ENCODE data around the gene SLC2A3. TPM values are rescaled to one million over a fixed set of nuclear protein-coding genes. Genes with fewer than 3 reads are reported as not detected.
"Not testable (repeated sequence)": the region's sequence is repeated elsewhere in the genome, so short reads cannot be mapped to it uniquely, and the experiment has no call there.

The SLC2A3 gene
- total and polyA plus RNA-seq, 4 donors = 2.1 to 20.6 (median 7.0) TPM

DNA sequence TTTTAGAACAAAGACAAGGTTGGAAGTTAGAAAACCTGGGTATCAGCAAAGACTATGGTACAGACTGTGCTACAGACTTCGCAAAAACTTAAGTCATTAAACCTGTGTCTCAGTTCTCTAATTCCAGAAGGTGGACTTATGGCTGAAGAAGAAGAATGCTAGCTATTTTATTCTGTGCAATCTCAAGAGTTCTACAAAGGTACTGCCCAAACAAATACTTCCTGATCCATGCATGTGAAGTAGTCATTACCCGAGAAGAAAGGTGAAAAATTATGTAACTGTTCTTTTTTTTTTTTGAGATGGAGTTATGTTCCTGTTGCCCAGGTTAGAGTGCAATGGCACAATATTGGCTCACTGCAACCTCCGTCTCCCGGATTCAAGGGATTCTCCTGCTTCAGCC lies 45.5 kb upstream of the SLC2A3 start:
- Histone ChIP-seq H3K9ac (ENCODE audit: low read depth in 1 of 2, low read length in 2 of 2) (no peak overlapping the region), H3K4me1 (ENCODE audit: control insufficient read depth in 4 of 4, insufficient read depth in 4 of 4, low read length in 3 of 4) (no peaks in the 10 kb centered on the region), H3K36me3 (ENCODE audit: control insufficient read depth in 4 of 4, insufficient read depth in 3 of 4, low read depth in 1 of 4, low read length in 3 of 4) (no peaks in the 10 kb centered on the region), H3K27ac (ENCODE audit: low read depth in 1 of 2, low read length in 2 of 2) (no peak overlapping the region), H3K4me3 (ENCODE audit: low read depth in 1 of 3, low read length in 3 of 3) (no peak overlapping the region), H3K9me3 (ENCODE audit: control insufficient read depth in 4 of 4, low read length in 3 of 4) (no peaks in the 10 kb centered on the region), H3K27me3 (ENCODE audit: control insufficient read depth in 4 of 4, insufficient read depth in 4 of 4, low read length in 3 of 4) (no peaks in the 10 kb centered on the region)
- TF ChIP-seq NR2F2 (IDR thresholded peaks at IDR 0.05) = no peak
- TF ChIP-seq TAF1 (conservative IDR thresholded peaks at IDR 0.05) = no peak
- no peak for TF ChIP-seq SP1 (IDR thresholded peaks at IDR 0.05)
- TF ChIP-seq HNF4G (IDR thresholded peaks at IDR 0.05) = no peak
- no peak for TF ChIP-seq RXRA (IDR thresholded peaks at IDR 0.05)
- TF ChIP-seq, protein P1, sequence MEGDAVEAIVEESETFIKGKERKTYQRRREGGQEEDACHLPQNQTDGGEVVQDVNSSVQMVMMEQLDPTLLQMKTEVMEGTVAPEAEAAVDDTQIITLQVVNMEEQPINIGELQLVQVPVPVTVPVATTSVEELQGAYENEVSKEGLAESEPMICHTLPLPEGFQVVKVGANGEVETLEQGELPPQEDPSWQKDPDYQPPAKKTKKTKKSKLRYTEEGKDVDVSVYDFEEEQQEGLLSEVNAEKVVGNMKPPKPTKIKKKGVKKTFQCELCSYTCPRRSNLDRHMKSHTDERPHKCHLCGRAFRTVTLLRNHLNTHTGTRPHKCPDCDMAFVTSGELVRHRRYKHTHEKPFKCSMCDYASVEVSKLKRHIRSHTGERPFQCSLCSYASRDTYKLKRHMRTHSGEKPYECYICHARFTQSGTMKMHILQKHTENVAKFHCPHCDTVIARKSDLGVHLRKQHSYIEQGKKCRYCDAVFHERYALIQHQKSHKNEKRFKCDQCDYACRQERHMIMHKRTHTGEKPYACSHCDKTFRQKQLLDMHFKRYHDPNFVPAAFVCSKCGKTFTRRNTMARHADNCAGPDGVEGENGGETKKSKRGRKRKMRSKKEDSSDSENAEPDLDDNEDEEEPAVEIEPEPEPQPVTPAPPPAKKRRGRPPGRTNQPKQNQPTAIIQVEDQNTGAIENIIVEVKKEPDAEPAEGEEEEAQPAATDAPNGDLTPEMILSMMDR (IDR thresholded peaks at IDR 0.05; ENCODE audit: low read depth, low read length, missing input control) = no peak
- TF ChIP-seq, protein P2, sequence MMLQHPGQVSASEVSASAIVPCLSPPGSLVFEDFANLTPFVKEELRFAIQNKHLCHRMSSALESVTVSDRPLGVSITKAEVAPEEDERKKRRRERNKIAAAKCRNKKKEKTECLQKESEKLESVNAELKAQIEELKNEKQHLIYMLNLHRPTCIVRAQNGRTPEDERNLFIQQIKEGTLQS (IDR thresholded peaks at IDR 0.05) = no peak
- TF ChIP-seq, protein P3, sequence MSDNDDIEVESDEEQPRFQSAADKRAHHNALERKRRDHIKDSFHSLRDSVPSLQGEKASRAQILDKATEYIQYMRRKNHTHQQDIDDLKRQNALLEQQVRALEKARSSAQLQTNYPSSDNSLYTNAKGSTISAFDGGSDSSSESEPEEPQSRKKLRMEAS (IDR thresholded peaks at IDR 0.05) = no peak
- TF ChIP-seq, protein P4, sequence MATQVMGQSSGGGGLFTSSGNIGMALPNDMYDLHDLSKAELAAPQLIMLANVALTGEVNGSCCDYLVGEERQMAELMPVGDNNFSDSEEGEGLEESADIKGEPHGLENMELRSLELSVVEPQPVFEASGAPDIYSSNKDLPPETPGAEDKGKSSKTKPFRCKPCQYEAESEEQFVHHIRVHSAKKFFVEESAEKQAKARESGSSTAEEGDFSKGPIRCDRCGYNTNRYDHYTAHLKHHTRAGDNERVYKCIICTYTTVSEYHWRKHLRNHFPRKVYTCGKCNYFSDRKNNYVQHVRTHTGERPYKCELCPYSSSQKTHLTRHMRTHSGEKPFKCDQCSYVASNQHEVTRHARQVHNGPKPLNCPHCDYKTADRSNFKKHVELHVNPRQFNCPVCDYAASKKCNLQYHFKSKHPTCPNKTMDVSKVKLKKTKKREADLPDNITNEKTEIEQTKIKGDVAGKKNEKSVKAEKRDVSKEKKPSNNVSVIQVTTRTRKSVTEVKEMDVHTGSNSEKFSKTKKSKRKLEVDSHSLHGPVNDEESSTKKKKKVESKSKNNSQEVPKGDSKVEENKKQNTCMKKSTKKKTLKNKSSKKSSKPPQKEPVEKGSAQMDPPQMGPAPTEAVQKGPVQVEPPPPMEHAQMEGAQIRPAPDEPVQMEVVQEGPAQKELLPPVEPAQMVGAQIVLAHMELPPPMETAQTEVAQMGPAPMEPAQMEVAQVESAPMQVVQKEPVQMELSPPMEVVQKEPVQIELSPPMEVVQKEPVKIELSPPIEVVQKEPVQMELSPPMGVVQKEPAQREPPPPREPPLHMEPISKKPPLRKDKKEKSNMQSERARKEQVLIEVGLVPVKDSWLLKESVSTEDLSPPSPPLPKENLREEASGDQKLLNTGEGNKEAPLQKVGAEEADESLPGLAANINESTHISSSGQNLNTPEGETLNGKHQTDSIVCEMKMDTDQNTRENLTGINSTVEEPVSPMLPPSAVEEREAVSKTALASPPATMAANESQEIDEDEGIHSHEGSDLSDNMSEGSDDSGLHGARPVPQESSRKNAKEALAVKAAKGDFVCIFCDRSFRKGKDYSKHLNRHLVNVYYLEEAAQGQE (IDR thresholded peaks at IDR 0.05) = no peak
- TF ChIP-seq FOXA2 (IDR thresholded peaks at IDR 0.05) = no peak
- no peak for TF ChIP-seq FOXA1 (IDR thresholded peaks at IDR 0.05)
- TF ChIP-seq HNF4A (conservative IDR thresholded peaks at IDR 0.05) = no peak
- TF ChIP-seq GABPA (IDR thresholded peaks at IDR 0.05 in 1 of 2, conservative IDR thresholded peaks at IDR 0.05 in 1 of 2) = no peak
- no peak for TF ChIP-seq EGR1 (IDR thresholded peaks at IDR 0.05; ENCODE audit: low read depth in 2 of 2)
- WGBS = 85% methylated on average over 4 of the region's 4 CpGs
- no peak for DNase-seq (ENCODE audit: low spot score)

DNA sequence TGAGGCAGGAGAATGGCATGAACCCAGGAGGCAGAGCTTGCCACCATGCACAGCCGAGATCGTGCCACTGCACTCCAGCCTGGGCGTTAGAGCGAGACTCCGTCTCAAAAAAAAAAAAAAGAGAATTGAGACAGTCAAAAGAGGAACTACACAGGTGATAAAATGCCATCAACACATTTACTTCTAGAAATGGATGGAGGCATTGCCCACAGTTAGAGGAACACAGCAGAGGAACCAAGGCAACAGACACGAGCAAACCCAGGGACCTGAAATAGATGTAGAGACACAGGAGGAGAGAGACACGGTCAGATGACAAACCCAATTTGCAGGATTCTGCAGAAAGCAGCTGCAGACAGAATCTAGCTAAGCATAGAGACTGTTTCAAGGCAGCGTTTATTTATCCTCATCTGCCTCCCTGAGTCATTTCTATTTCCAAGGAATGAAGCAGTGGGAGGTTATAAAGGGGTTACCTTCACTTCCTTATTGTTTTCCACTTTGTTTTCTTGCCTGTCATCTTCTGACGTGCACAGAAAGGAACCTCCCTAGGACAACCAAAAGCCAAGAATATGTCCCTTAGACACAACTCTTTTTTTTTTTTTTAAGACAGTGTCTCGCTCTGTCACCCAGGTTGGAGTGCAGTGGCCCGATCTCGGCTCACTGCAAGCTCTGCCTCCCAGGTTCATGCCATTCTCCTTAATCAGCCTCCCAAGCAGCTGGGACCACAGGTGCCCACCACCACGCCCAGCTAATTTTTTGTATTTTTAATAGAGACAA lies 41.6 kb upstream of the SLC2A3 start:
- H3K9ac ChIP-seq (ENCODE audit: low read depth in 1 of 2, low read length in 2 of 2); H3K4me3 ChIP-seq (ENCODE audit: low read depth in 1 of 3, low read length in 3 of 3); H3K4me1 ChIP-seq (ENCODE audit: control insufficient read depth in 4 of 4, insufficient read depth in 4 of 4, low read length in 3 of 4); H3K9me3 ChIP-seq (ENCODE audit: control insufficient read depth in 4 of 4, low read length in 3 of 4); DNase-seq (ENCODE audit: low spot score); H3K36me3 ChIP-seq (ENCODE audit: control insufficient read depth in 4 of 4, insufficient read depth in 3 of 4, low read depth in 1 of 4, low read length in 3 of 4); H3K27me3 ChIP-seq (ENCODE audit: control insufficient read depth in 4 of 4, insufficient read depth in 4 of 4, low read length in 3 of 4): not testable (repeated sequence)
- 69% methylated on average over 11 of the region's 13 CpGs for WGBS
- peak overlapping the region in 1 of 2 donors; percentile 20 for H3K27ac ChIP-seq (ENCODE audit: low read depth in 1 of 2, low read length in 2 of 2)

Measured in liver (tissue), 9 donors.